Activated CD8-positive, alpha-beta T cell treated with anti-CD3 and anti-CD28 coated beads for 36 hours (primary cell): ENCODE results near the gene CBX4. TPM values are rescaled to one million over a fixed set of nuclear protein-coding genes. Genes with fewer than 3 reads are reported as not detected.

Experiments used
- ATAC-seq: fragments of 200-7000 bp; cut with Tn5 transposase; one replicate; pipeline ENCODE4 v1.10.0; 2021; ENCODE audit warnings: mild to moderate bottlenecking, moderate library complexity
- CTCF ChIA-PET: fragments of 350-600 bp; sonication (Branson Sonifier 250); formaldehyde crosslinking; loops from one replicate; lab custom pipeline; 2021; ENCODE audit warnings: antibody characterized with exemption; lab: Charles Lee
- POLR2A ChIA-PET: fragments of 350-600 bp; sonication (Branson Sonifier 250); formaldehyde crosslinking; loops from one replicate; lab custom pipeline; 2021; ENCODE audit warnings: antibody characterized with exemption; lab: Charles Lee
- DNase-seq: peaks from one replicate; pipeline ENCODE4 v3.0.0-alpha.2; 2020
- H3K27ac Mint-ChIP-seq: one replicate; pipeline ENCODE4 v1.8.0; 2021; ENCODE audit warnings: mild to moderate bottlenecking, mixed read lengths
- H3K27me3 Mint-ChIP-seq: one replicate; pipeline ENCODE4 v1.8.0; 2021; ENCODE audit warnings: mixed read lengths
- H3K36me3 Mint-ChIP-seq: one replicate; pipeline ENCODE4 v1.8.0; 2021; ENCODE audit warnings: low read depth, mixed read lengths
- H3K4me1 Mint-ChIP-seq: one replicate; pipeline ENCODE4 v1.8.0; 2021; ENCODE audit warnings: low read depth, mixed read lengths
- H3K4me3 Mint-ChIP-seq: one replicate; pipeline ENCODE4 v1.8.0; 2021; ENCODE audit warnings: mild to moderate bottlenecking, moderate library complexity, mixed read lengths
- H3K9me3 Mint-ChIP-seq: one replicate; pipeline ENCODE4 v1.8.0; 2021; ENCODE audit warnings: mixed read lengths
- intact Hi-C: fragments of 100-400 bp; cut with micrococcal nuclease; formaldehyde crosslinking; loops from one replicate; pipeline ENCODE4 v1.10.0; 2022
- total RNA-seq, 2 experiments: library from RNA; stranded (reverse); gene quantifications; one replicate each; pipeline ENCODE4 v1.2.3, GENCODE V29; 2021
- TF ChIP-seq, protein P1 (sequence below): fragments of 200-600 bp; IDR thresholded peaks from one replicate; pipeline ENCODE4 v1.8.0; 2022; ENCODE audit warnings: antibody characterized with exemption, mild to moderate bottlenecking

The CBX4 gene
- total RNA-seq, 2 experiments from 2014 or later = 23.9 to 28.0 TPM

DNA sequence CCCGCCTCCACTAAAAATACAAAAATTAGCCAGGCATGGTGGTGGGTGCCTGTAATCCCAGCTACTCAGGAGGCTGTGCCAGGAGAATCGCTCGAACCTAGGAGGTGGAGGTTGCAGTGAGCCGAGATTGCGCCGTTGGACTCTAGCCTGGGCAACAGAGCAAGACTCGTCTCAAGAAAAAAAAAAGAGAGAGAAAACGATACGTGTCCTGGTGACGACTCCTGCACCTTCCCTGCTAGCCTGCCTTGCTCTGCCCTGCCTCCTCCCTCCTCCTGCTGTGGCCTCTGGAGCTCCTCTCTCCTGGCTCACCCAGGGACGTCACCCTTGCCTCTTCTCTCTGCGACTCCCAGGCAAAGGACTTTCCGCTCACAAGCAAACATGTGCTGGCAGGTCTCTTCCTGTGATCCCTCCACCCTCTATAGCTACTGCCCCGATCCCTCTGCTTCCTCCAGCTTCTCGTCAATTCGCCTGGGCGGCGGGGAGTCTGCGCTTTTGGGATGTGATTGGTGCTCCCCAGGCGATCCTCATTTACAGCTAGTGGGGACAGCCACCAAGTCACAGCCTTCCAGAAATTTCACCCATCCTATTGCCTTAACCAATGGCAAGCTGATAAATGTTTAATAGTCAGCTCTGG lies 25.5 kb upstream of the CBX4 start:
- H3K9me3 Mint-ChIP-seq = no peaks in the 10 kb centered on the region
- intact Hi-C loops = no loop called here
- no peak overlapping the region for H3K4me3 Mint-ChIP-seq
- TF ChIP-seq, protein P1, sequence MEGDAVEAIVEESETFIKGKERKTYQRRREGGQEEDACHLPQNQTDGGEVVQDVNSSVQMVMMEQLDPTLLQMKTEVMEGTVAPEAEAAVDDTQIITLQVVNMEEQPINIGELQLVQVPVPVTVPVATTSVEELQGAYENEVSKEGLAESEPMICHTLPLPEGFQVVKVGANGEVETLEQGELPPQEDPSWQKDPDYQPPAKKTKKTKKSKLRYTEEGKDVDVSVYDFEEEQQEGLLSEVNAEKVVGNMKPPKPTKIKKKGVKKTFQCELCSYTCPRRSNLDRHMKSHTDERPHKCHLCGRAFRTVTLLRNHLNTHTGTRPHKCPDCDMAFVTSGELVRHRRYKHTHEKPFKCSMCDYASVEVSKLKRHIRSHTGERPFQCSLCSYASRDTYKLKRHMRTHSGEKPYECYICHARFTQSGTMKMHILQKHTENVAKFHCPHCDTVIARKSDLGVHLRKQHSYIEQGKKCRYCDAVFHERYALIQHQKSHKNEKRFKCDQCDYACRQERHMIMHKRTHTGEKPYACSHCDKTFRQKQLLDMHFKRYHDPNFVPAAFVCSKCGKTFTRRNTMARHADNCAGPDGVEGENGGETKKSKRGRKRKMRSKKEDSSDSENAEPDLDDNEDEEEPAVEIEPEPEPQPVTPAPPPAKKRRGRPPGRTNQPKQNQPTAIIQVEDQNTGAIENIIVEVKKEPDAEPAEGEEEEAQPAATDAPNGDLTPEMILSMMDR = no peak
- ChIA-PET POLR2A (no interaction called here), CTCF (no interaction called here)
- DNase-seq = no peak
- no peaks in the 10 kb centered on the region for H3K36me3 Mint-ChIP-seq
- peaks cover 10% of the 10 kb centered on the region for H3K27me3 Mint-ChIP-seq
- H3K4me1 Mint-ChIP-seq = no peaks in the 10 kb centered on the region
- ATAC-seq = no peak
- no peak overlapping the region for H3K27ac Mint-ChIP-seq

DNA sequence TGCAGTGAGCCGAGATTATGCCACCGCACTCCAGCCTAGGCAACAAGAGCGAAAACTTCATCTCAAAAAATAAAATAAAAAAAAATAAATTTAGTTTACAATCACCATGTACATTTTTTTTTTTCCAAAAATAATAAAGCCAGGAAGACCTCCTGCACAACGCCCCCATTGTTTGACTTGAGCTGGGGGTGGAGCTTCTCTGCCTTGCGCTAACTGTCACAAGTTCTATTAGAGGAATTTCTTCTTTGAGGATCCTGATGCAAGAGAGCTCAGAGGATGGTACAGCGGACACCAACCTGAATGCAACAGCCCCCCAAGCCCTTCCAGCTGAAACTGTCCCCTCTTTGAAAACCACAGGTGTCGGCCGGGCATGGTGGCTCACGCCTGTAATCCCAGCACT lies 24.9 kb upstream of the CBX4 start:
- ATAC-seq = no peak
- CTCF ChIA-PET = no interaction called here
- no peak for DNase-seq
- Mint-ChIP-seq H3K4me1 (no peaks in the 10 kb centered on the region), H3K27ac (no peak overlapping the region), H3K27me3 (peaks cover 10% of the 10 kb centered on the region), H3K36me3 (no peaks in the 10 kb centered on the region), H3K9me3 (no peaks in the 10 kb centered on the region), H3K4me3 (no peak overlapping the region)
- TF ChIP-seq, protein P1 = no peak
- intact Hi-C loops = no loop called here
- POLR2A ChIA-PET = no interaction called here

DNA sequence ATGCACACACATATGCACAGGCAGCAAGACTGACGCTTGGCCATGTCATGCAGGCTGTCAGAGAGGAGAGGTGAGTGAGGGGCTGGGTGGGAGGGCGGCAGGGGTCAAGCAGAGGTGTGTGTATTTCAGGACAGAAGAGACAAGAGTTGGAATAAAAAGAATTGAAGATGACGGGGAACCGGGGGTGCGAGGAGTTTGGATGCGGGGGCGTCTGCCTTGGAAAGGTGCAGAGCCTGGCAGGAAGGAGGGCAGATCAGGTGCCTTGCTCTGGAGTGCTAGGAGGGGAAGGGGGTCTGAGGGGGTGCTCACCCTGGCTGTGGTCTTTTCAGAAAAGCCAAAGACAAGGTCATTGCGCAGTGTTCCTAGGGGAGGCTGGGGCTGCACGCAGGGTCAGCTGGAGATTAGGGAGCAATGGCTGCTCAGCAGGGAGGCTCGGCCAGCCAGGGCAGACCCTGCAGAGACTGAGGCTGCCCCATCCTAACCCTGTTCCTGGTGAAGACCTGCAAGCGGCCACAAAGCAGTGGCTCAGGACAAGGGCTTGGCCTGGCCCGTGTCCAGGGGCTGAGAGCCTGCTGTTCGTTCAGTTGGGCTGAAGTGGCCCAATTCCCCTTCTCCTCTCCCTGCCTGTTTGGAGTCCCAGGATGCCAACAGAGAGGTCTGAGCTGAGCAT lies 23.7 kb upstream of the CBX4 start:
- ChIA-PET POLR2A (no interaction called here), CTCF (no interaction called here)
- H3K27ac Mint-ChIP-seq = no peak overlapping the region
- ATAC-seq = no peak
- H3K4me3 Mint-ChIP-seq = no peak overlapping the region
- intact Hi-C loops = no loop called here
- H3K27me3 Mint-ChIP-seq = peaks cover 10% of the 10 kb centered on the region
- no peaks in the 10 kb centered on the region for H3K9me3 Mint-ChIP-seq
- no peaks in the 10 kb centered on the region for H3K4me1 Mint-ChIP-seq
- no peaks in the 10 kb centered on the region for H3K36me3 Mint-ChIP-seq
- TF ChIP-seq, protein P1 = no peak
- no peak for DNase-seq

DNA sequence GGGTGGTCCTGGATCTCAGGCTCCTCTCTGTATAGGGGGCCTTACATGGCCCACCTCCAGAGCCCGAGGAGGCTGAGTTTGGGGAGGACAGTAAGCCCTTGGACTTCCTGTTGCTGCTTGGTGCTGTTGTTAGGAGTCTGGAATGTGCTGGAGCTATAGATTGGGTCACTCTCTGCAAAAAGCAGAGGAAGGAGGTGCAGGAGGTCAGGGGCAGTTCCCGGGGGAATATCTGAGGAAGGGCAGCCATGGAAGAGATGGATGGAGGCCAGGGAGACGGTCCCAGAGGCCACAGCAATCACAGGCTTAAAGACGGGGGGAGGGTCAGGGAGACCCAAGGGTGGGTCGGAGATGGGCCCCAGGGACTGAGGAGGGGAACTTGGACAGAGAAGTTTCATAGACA lies 23.0 kb upstream of the CBX4 start:
- no peak for DNase-seq
- H3K27me3 Mint-ChIP-seq = peaks cover 10% of the 10 kb centered on the region
- no peaks in the 10 kb centered on the region for H3K36me3 Mint-ChIP-seq
- TF ChIP-seq, protein P1 = no peak
- H3K27ac Mint-ChIP-seq = no peak overlapping the region
- intact Hi-C loops = no loop called here
- H3K9me3 Mint-ChIP-seq = no peaks in the 10 kb centered on the region
- POLR2A ChIA-PET = no interaction called here
- no peak for ATAC-seq
- H3K4me3 Mint-ChIP-seq = no peak overlapping the region
- CTCF ChIA-PET = no interaction called here
- H3K4me1 Mint-ChIP-seq = no peaks in the 10 kb centered on the region

DNA sequence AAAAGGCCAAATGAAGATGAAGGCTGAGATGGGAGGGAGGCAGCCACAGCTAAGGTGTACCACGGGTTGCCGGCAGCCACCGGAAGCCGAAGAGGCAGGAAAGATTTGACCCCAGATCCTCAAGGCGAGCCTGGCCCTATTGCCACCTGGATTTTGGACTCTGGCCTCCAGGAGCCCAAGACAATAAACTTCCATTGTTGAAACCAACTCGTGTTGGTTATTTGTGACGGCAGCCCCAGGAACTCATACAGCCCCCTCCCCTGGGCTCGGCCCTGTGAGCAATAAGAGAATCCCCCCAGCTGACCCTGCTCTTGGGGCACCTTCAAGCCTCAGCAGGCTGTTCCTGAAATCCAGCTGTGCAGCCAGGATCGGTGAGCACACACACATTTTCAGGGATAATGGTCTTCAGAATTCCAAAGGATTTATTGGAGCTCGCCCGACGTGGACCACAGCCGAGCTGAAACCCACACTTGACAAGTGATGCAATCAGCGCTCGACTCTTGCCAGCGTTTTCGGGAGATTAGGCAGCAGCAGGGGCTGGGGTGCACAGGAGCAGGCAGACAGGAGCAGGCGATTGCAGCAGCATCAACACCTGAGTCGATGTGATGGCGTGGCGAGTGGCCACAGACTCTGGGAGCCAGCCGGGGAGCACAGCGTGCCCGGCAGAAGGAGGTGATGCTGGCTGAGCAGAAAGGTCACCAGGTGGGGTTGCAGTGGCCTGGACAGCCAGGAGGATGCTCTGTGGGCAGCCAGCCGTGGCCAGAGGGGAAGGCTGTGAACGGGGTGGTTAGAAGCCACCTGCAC lies 22.4 kb upstream of the CBX4 start:
- TF ChIP-seq, protein P1 = no peak
- Mint-ChIP-seq H3K4me3 (no peak overlapping the region), H3K4me1 (no peaks in the 10 kb centered on the region), H3K36me3 (no peaks in the 10 kb centered on the region), H3K27me3 (peaks cover 13% of the 10 kb centered on the region), H3K27ac (no peak overlapping the region), H3K9me3 (no peaks in the 10 kb centered on the region)
- CTCF ChIA-PET = no interaction called here
- POLR2A ChIA-PET = no interaction called here
- DNase-seq (no peak), ATAC-seq (no peak)
- intact Hi-C loops = no loop called here
